ENCODE data around the gene BHLHE40.

BHLHE40 gene

DNA sequence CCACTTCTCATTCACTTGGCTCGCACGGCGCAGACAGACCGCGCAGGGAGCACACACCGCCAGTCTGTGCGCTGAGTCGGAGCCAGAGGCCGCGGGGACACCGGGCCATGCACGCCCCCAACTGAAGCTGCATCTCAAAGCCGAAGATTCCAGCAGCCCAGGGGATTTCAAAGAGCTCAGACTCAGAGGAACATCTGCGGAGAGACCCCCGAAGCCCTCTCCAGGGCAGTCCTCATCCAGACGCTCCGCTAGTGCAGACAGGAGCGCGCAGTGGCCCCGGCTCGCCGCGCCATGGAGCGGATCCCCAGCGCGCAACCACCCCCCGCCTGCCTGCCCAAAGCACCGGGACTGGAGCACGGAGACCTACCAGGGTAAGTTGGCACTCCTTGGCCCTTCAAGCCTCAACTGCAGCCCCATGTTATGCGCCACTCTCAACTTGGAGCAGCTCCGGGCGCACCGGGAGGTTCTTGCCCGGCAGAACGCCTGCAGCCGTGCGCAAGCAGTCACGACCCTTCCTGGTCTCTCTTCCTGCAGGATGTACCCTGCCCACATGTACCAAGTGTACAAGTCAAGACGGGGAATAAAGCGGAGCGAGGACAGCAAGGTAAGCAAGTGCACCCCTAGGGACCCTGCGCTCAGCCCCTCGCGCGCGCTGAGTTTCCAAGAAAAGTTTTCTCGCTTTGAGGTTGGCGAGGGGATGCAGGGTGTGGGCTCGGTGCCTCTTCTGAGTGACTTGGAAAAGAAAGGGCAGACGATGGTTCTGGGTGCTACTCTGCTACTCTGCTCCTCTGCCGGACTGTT lies at the start of gene BHLHE40:
TSS of gene BHLHE40 (plus strand) at position 10 of the 801 bp plus-strand sequence. CDS start at position 292, 282 bp downstream.
- no peak for DNase-seq (ENCODE audit: low read depth, low spot score)

- no peak for DNase-seq (ENCODE audit: low read depth, low spot score)
Measured at GRCh38 chr3:4930501-4930900, 48.7 kb upstream of the BHLHE40 start.

DNA sequence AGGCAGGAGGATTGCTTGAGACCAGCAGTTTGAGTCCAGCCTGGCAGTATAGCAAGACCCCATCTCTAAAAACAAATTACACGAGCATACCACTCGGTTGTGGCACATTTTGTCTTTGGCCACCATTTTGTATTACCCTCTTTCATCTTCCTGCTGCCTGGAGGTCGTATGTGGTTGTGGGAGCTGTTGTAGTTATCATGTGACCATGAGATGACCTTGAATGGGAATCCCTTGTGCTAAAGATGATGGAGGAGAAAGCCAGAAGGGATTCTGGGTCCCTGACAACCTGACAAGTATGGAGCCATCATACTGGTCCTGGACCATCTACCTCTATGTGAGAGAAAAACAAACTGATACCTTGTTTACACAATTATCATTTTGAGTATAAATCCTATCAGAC lies 45.2 kb upstream of the BHLHE40 start:
- no peak for DNase-seq (ENCODE audit: low read depth, low spot score)

DNA sequence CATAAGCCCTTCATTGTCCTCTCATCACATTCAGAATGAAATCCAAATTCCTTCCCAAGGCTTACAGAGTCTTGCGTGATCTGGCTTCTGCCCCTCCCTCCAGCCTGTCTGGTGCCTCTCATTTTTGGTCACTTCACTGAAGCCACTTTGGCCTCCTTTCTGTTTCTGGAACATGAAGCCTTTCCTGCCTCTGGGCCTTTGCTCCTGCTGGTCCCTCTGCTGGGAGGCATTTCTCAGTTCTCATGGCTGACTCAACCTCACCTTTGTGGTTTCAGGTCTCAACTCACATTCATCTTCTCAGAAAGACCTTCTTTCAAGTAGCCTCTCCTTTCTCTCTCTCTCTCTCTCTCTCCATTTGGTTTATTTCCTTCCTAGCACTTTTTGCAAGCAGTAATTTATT lies 43.9 kb upstream of the BHLHE40 start:
- DNase-seq (ENCODE audit: low read depth, low spot score), result no peak

GRCh38 chr3:4936982-4937614 lies 42.1 kb upstream of the BHLHE40 start:
- no peak for DNase-seq (ENCODE audit: low read depth, low spot score)

DNA sequence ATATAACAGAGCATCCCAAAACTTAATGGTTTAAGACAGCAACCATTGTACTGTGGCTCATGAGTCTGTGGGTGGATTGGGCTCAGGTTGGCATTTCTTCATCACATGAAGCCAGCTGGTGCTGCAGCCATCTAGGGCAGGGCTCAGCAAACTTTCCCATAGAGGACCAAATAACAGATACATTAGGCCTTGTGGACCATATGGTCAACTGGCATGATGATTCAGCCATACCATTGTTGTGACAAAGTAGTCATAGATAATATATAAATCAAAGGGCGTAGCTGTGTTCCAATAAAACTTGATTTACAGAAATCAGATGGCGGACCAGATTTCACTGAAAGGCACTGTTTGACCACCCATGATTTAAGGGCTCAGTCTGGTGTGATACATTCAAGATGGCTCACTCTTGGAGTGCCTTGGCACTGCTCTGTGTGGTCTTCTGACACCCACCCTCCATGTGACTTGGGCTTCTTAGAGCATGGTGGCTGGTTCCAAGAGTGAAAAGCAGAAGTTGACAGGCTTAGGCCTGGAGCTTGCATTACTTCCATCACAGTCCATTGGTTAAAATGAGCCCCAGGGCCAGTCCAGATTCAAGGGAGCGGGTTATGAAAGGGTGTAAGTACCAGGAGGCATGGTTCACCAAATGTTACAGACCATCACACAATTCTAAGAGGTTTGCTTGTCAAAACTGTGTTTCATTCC lies 40.8 kb upstream of the BHLHE40 start:
- DNase-seq (ENCODE audit: low read depth, low spot score), result no peak

- DNase-seq (ENCODE audit: low read depth, low spot score), result no peak
Measured at GRCh38 chr3:4939276-4939675, 40.0 kb upstream of the BHLHE40 start.

- DNase-seq (ENCODE audit: low read depth, low spot score), result no peak
Measured at GRCh38 chr3:4940985-4941384, 38.3 kb upstream of the BHLHE40 start.

- no peak for DNase-seq (ENCODE audit: low read depth, low spot score)
Measured at GRCh38 chr3:4943549-4943948, 35.7 kb upstream of the BHLHE40 start.

- DNase-seq (ENCODE audit: low read depth, low spot score), result no peak
Measured at GRCh38 chr3:4945324-4945723, 33.9 kb upstream of the BHLHE40 start.

DNA sequence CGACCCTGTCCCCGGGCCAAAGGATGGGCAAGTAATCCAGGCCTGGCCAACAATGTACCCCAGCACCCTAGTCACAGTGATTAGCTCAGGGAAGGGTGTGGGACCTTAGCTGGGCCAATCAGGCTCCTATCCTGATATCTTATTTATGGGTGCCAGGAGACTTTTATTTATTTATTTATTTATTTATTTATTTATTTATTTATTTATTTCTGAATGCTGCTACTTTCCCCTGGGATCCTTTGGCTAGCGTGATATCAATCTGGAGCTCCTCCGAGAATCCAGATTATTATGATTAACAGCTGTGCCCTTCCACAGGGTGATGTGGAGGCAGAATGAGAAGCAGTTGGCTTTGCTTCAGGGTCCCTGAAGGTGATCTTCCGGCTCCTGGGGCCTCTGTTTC lies 32.2 kb upstream of the BHLHE40 start:
- no peak for DNase-seq (ENCODE audit: low read depth, low spot score)

DNA sequence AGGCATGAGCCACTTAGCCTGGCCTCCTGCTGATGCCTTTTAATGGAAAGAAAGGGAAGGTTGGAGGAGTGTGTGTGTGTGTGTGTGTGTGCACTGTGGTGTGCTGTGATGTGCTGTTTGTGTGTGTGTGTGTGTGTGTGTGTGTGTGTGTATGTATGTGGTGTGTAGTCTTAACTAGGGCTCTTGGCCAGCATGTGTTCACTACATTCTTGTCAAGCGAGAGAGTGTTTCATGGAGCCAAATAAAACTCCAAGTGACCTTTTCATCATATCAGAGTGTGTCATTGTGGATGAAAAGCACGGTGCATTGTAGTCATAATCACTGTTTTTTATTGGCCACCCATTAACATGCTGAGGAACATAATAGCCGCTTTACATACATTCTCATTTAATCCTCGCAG lies 30.8 kb upstream of the BHLHE40 start:
- DNase-seq (ENCODE audit: low read depth, low spot score), result no peak

GRCh38 chr3:4949004-4949403 lies 30.2 kb upstream of the BHLHE40 start:
- no peak for DNase-seq (ENCODE audit: low read depth, low spot score)

GRCh38 chr3:4949659-4950058 lies 29.6 kb upstream of the BHLHE40 start:
- DNase-seq (ENCODE audit: low read depth, low spot score), result no peak

GRCh38 chr3:4950351-4950784 lies 28.9 kb upstream of the BHLHE40 start:
- DNase-seq (ENCODE audit: low read depth, low spot score), result no peak

DNA sequence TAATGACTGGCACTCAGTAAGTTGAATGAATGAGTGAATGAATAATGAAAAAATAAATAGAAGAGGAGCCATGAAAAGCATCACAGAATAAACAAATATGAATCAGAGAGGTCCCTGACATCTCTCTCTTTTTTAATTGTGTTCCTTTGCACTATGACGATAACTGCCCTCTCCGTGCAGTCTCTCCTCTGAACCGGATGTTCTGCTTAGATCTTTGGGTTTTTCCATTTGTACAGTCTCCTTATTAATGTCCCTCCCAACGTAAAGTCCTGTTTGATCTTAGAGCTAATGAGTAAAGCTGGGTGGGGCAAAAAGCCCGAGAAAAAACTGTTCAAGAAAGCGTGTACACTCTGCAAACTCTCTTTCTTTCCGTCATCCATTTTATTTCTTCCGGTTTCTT lies 28.3 kb upstream of the BHLHE40 start:
- DNase-seq (ENCODE audit: low read depth, low spot score), result no peak

GRCh38 chr3:4953119-4953518 lies 26.1 kb upstream of the BHLHE40 start:
- no peak for DNase-seq (ENCODE audit: low read depth, low spot score)

GRCh38 chr3:4954256-4955000 lies 24.8 kb upstream of the BHLHE40 start:
- DNase-seq (ENCODE audit: low read depth, low spot score), result no peak

- no peak for DNase-seq (ENCODE audit: low read depth, low spot score)
Measured at GRCh38 chr3:4956099-4956498, 23.1 kb upstream of the BHLHE40 start.

- no peak for DNase-seq (ENCODE audit: low read depth, low spot score)
Measured at GRCh38 chr3:4956738-4957137, 22.5 kb upstream of the BHLHE40 start.

- no peak for DNase-seq (ENCODE audit: low read depth, low spot score)
Measured at GRCh38 chr3:4957978-4958377, 21.3 kb upstream of the BHLHE40 start.

DNA sequence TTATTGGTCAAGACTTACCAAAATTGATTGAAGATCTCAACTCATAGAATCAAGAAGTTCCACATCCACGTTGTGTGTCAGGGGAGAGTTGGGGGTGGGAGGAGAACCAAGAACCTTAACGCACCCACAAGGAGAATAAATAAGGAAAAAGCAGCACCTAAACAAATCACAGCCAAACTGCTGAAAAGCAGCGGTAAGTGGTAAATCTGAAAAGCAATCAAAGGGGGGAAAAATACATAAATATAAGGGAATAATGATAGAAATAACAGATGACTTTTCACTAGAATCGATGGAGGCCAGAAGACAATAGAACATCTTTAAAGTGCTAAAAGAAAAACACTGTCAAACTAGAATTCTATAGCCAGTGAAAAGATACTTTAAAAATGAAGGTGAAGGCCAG lies 20.1 kb upstream of the BHLHE40 start:
- no peak for DNase-seq (ENCODE audit: low read depth, low spot score)

All from iPS DF 19.7 (cell line).